Smooth muscle cell (in vitro differentiated cells): ENCODE data around the gene ANKUB1. TPM values are rescaled to one million over a fixed set of nuclear protein-coding genes. Genes with fewer than 3 reads are reported as not detected.

Source experiments
- DNase-seq: peaks from one replicate; lab custom pipeline; 2025; ENCODE audit not compliant: unreplicated experiment; lab: John Stamatoyannopoulos, UW
- H2AFZ ChIP-seq: fragments of 200-600 bp; sonication (generic); 2 replicates; pipeline ENCODE4 v1.6.0; 2016; ENCODE audit warnings: antibody characterized with exemption, low read depth, mild to moderate bottlenecking
- H3F3A ChIP-seq: fragments of 200-600 bp; sonication (generic); 2 replicates; pipeline ENCODE4 v1.6.0; 2017; ENCODE audit warnings: antibody characterized with exemption, low read depth
- H3K27ac ChIP-seq: fragments of 200-600 bp; sonication (generic); 2 replicates; pipeline ENCODE4 v1.5.1; 2016; ENCODE audit warnings: low read depth, mild to moderate bottlenecking
- H3K27me3 ChIP-seq: fragments of 200-600 bp; sonication (generic); 2 replicates; pipeline ENCODE4 v1.6.1; 2016; ENCODE audit warnings: low read depth, mild to moderate bottlenecking
- H3K36me3 ChIP-seq: fragments of 200-600 bp; sonication (generic); 2 replicates; pipeline ENCODE4 v1.5.1; 2016; ENCODE audit warnings: low read depth
- H3K4me1 ChIP-seq: fragments of 200-600 bp; sonication (generic); 2 replicates; pipeline ENCODE4 v1.5.1; 2016; ENCODE audit warnings: low read depth
- H3K4me2 ChIP-seq: fragments of 200-600 bp; sonication (generic); 2 replicates; pipeline ENCODE4 v1.6.0; 2016; ENCODE audit warnings: mild to moderate bottlenecking
- H3K4me3 ChIP-seq: fragments of 200-600 bp; sonication (generic); 2 replicates; pipeline ENCODE4 v1.5.1; 2016; ENCODE audit warnings: mild to moderate bottlenecking
- H3K79me2 ChIP-seq: fragments of 200-600 bp; sonication (generic); 2 replicates; pipeline ENCODE4 v1.6.0; 2016; ENCODE audit warnings: low read depth, mild to moderate bottlenecking
- H3K9ac ChIP-seq: fragments of 200-600 bp; sonication (generic); 2 replicates; pipeline ENCODE4 v1.6.0; 2016; ENCODE audit warnings: low read depth
- H3K9me3 ChIP-seq: fragments of 200-600 bp; sonication (generic); replicated peaks from 2 replicates; pipeline ENCODE4 v1.5.1; 2016; ENCODE audit warnings: low read depth
- H4K20me1 ChIP-seq: fragments of 200-600 bp; sonication (generic); 2 replicates; pipeline ENCODE4 v1.6.0; 2016; ENCODE audit warnings: low read depth
- CTCF ChIP-seq: fragments of 200-600 bp; sonication (generic); IDR thresholded peaks from 2 replicates; pipeline ENCODE4 v1.5.1; 2017; ENCODE audit warnings: borderline replicate concordance, mild to moderate bottlenecking, antibody characterized with exemption; ENCODE audit not compliant: insufficient read depth, poor library complexity, severe bottlenecking
- WGBS: methylation state at CpG from one replicate; pipeline ENCODE4 v1.1.7; 2016; ENCODE audit warnings: low lambda C conversion rate; 5-methylcytosine and 5-hydroxymethylcytosine counted together
- polyA plus RNA-seq: library from polyadenylated mRNA; unstranded; fragments of >200 nt; fragmentation: Nextera tagmentation; extraction: Ambion mirVana; gene quantifications from 2 replicates; pipeline ENCODE4 v1.2.1, GENCODE V29; 2016
- total RNA-seq: library from RNA; depleted of rRNA; stranded (reverse); fragments of >200 nt; gene quantifications from 2 replicates; pipeline ENCODE4 v1.2.3, GENCODE V29; 2014

Gene ANKUB1
- total and polyA plus RNA-seq, 2 experiments from 2014 or later = not detected

GRCh38 chr3:149744606-149745005, 47.7 kb downstream of the ANKUB1 start:
- Histone ChIP-seq H3K27ac (no peak overlapping the region), H3K79me2 (peaks cover 3% of the 10 kb centered on the region), H3K4me2 (no peak overlapping the region), H3K4me3 (no peak overlapping the region), H3K9ac (no peak overlapping the region), H3F3A (no peaks in the 10 kb centered on the region), H3K4me1 (no peaks in the 10 kb centered on the region), H3K36me3 (peaks cover 26% of the 10 kb centered on the region), H3K9me3 (no peaks in the 10 kb centered on the region), H4K20me1 (peaks cover 14% of the 10 kb centered on the region), H3K27me3 (no peaks in the 10 kb centered on the region), H2AFZ (no peak overlapping the region)
- DNase-seq = no peak
- no peak for TF ChIP-seq CTCF
- WGBS = 97% methylated on average over 3 of the region's 3 CpGs

DNA sequence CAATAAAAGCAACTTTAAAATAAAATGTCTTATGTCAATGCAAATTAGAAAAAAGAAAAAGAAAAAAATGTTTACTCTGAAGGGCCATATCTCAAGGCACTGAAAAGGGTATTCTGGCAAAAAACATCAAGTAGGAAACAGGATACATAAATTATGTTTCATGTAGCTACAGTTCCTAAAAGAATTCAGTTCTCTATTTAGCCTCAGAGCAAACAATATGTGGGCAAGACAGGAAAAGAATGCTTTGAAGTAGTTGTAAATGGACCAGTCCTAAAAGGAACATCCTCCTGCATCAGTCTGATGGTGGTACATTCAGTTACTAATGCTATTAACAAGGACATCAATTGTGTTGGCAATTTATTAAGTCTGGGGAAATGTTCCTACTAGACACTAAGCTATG, 48.2 kb downstream of the ANKUB1 start:
- no peaks in the 10 kb centered on the region for H3K79me2 ChIP-seq
- H3K36me3 ChIP-seq = peaks cover 27% of the 10 kb centered on the region
- H3K4me1 ChIP-seq = no peaks in the 10 kb centered on the region
- no peaks in the 10 kb centered on the region for H3K9me3 ChIP-seq
- H3K4me2 ChIP-seq = no peak overlapping the region
- no peak overlapping the region for H3K4me3 ChIP-seq
- peaks cover 14% of the 10 kb centered on the region for H4K20me1 ChIP-seq
- no peak overlapping the region for H2AFZ ChIP-seq
- no peaks in the 10 kb centered on the region for H3F3A ChIP-seq
- H3K27ac ChIP-seq = no peak overlapping the region
- no peaks in the 10 kb centered on the region for H3K27me3 ChIP-seq
- H3K9ac ChIP-seq = no peak overlapping the region
- no peak for DNase-seq
- no peak for TF ChIP-seq CTCF

GRCh38 chr3:149739396-149739795, 53.0 kb downstream of the ANKUB1 start:
- Histone ChIP-seq H3K9me3 (no peaks in the 10 kb centered on the region), H3K4me1 (peaks cover 3% of the 10 kb centered on the region), H3K27ac (no peak overlapping the region), H4K20me1 (peaks cover 11% of the 10 kb centered on the region), H3K4me3 (no peak overlapping the region), H3K36me3 (peaks cover 8% of the 10 kb centered on the region), H3K4me2 (no peak overlapping the region), H3K27me3 (no peaks in the 10 kb centered on the region), H3K9ac (no peak overlapping the region), H2AFZ (no peak overlapping the region), H3K79me2 (no peaks in the 10 kb centered on the region), H3F3A (peaks cover 11% of the 10 kb centered on the region)
- no peak for DNase-seq
- 95% methylated on average over 2 of the region's 2 CpGs for WGBS
- TF ChIP-seq CTCF = no peak

GRCh38 chr3:149738876-149739275, 53.5 kb downstream of the ANKUB1 start:
- Histone ChIP-seq H3F3A (peaks cover 11% of the 10 kb centered on the region), H3K36me3 (peaks cover 8% of the 10 kb centered on the region)

More at GRCh38 chr3:149738876-149739275, 53.5 kb downstream of the ANKUB1 start:
- no peak for DNase-seq
- Histone ChIP-seq H3K4me1 (peaks cover 3% of the 10 kb centered on the region), H3K4me2 (no peak overlapping the region), H3K9me3 (no peaks in the 10 kb centered on the region), H3K27me3 (no peaks in the 10 kb centered on the region), H3K27ac (no peak overlapping the region), H3K4me3 (no peak overlapping the region), H2AFZ (no peak overlapping the region), H3K9ac (no peak overlapping the region), H4K20me1 (peaks cover 6% of the 10 kb centered on the region), H3K79me2 (no peaks in the 10 kb centered on the region)
- TF ChIP-seq CTCF = no peak
- 95% methylated on average over 2 of the region's 2 CpGs for WGBS
